GM12801 (cell line): ENCODE data around the gene ITFG1.

Experiments used
- CTCF ChIP-seq: IDR thresholded peaks from one replicate; pipeline ENCODE4 v1.5.1; 2011; ENCODE audit warnings: control low read depth; ENCODE audit not compliant: insufficient read length; ENCODE audit errors: extremely low read depth

Gene ITFG1

DNA sequence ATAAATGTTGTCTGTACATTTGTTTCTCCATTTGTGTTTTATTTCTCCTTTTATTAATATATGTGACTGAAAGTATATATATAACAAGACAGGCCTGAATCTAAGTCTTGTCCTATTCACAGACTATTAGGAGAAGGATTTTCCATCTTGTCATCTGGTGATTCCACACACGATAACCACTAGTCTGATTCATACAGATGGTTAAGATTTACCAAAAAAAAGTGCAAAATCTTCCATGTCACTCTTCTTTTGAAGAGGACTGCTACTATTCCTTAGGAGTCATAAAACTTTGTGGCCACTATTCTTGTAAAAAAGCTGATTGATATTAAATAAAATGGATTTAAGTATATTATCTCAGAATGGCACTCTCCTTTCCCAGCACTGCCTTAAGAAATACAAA lies 156.3 kb downstream of the ITFG1 start:
- TF ChIP-seq CTCF = no peak

GRCh38 chr16:47299587-47299986 lies 161.3 kb downstream of the ITFG1 start:
- TF ChIP-seq CTCF = no peak

GRCh38 chr16:47284999-47285398 lies 175.9 kb downstream of the ITFG1 start:
- TF ChIP-seq CTCF = no peak

DNA sequence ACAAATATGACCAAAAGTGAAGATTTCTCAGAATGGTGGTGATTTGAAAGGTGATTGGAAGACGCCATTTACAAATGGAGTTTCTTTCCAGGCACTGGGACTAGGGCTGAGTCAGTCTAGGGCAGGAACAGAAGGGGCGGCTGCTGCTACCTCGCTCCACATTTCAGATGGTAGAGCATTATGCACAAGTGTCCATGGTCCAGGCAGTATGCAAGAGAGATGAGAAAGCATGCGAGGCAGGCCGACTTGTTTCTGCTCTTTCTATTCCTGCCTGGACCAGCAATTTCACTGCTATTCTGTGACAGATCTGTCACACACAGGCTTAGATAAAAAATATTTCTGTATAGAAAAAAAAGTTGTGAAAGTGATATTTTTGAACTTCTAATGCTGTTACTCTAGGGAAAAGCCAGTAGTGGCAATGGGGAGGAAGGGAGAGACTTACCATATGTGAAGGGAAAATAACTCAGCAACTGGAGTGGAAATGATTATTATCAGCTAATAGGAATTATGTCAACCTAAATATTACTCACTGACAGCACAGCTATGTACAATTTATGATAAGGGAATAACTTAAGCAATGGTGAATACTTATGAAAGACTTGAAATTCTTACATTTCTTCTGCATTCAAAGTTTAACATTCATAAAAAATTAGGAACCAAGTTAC lies 182.4 kb downstream of the ITFG1 start:
- TF ChIP-seq CTCF = no peak

- no peak for TF ChIP-seq CTCF
These were observed 184.3 kb downstream of the ITFG1 start for GRCh38 chr16:47276522-47276921.

DNA sequence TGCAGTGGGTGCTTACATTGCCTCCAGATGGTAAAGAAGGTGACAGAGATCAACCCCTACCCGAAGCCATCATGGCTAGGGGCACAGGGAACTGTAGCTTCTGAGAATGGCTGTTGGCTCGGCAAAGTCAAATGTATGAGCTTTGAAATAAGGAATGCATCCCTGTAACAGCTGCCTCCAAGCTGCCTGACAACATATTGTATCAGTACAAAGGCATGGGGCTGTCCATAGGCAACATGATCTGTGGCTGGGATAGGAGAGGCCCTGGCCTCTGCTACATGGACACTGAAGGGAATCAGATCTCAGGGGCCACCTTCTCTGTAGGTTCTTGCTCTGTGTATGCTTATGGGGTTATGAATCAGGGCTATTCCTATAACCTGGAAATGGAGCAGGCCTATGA lies 197.9 kb downstream of the ITFG1 start:
- TF ChIP-seq CTCF = no peak

GRCh38 chr16:47260503-47260902 lies 200.4 kb downstream of the ITFG1 start:
- no peak for TF ChIP-seq CTCF
